GM23338 (cell line): ENCODE results near the gene SNU13.

Experiments used
- CREB1 ChIP-seq: fragments of 250-450 bp; sonication (Bioruptor Pico); IDR thresholded peaks from 2 replicates; pipeline ENCODE4 v1.5.0; 2020; ENCODE audit warnings: low read depth, mild to moderate bottlenecking, moderate library complexity
- CTCF ChIP-seq, 2 experiments: fragments of 200-600 bp in 1 of 2; sonication (generic) in 1 of 2; conservative IDR thresholded peaks; 2 replicates each; pipeline versions ENCODE4 v1.5.1 to v1.6.1; 2016 to 2017; ENCODE audit warnings: antibody characterized with exemption in 2 of 2, low read depth in 2 of 2, mild to moderate bottlenecking in 2 of 2, moderate library complexity in 1 of 2
- EZH2 ChIP-seq: fragments of 200-600 bp; sonication (generic); IDR thresholded peaks from one replicate; pipeline ENCODE4 v1.8.0; 2017; ENCODE audit warnings: antibody characterized with exemption, mild to moderate bottlenecking, low read depth; ENCODE audit not compliant: unreplicated experiment
- EZH2phosphoT487 ChIP-seq: fragments of 200-600 bp; sonication (generic); IDR thresholded peaks from one replicate; pipeline ENCODE4 v1.8.1; 2018; ENCODE audit warnings: antibody characterized with exemption; ENCODE audit not compliant: unreplicated experiment
- POLR2AphosphoS5 ChIP-seq: IDR thresholded peaks from 2 replicates; pipeline ENCODE4 v1.6.1; 2016; ENCODE audit warnings: antibody characterized with exemption, low read depth
- STAT1 ChIP-seq: IDR thresholded peaks from one replicate; pipeline ENCODE4 v1.6.1; 2016; ENCODE audit warnings: antibody characterized with exemption; ENCODE audit not compliant: unreplicated experiment

- TF ChIP-seq EZH2phosphoT487 (no peak), CTCF (conservative IDR thresholded peaks at IDR 0.05; ENCODE audit: low read depth in 2 of 2) (no peak), EZH2 (no peak), POLR2AphosphoS5 (no peak), CREB1 (no peak), STAT1 (no peak)
These were observed 12.5 kb downstream of the SNU13 start for GRCh38 chr22:41676134-41676533.
